ENCODE results near the gene TMEM225B.
A peak's percentile ranks its signal among the peaks of the same experiment; 100 is the strongest.
"Not testable (repeated sequence)": the region's sequence is repeated elsewhere in the genome, so short reads cannot be mapped to it uniquely, and the experiment has no call there.

Gene TMEM225B

GRCh38 chr7:99597762-99598501 is at the start of gene TMEM225B:
TSS of gene TMEM225B (plus strand) at chr7:99598267. CDS start at chr7:99604389, 6,122 bp downstream.
- H3K27ac ChIP-seq (ENCODE audit: low read length), result no peak within 1 kb of the TSS
- no peak within 1 kb of the TSS for H3K4me2 ChIP-seq (ENCODE audit: insufficient read depth, low read length)
- TF ChIP-seq EZH2 (IDR thresholded peaks at IDR 0.05; ENCODE audit: borderline replicate concordance, low read depth, low read length, severe bottlenecking), result no peak
- TF ChIP-seq, protein P1, sequence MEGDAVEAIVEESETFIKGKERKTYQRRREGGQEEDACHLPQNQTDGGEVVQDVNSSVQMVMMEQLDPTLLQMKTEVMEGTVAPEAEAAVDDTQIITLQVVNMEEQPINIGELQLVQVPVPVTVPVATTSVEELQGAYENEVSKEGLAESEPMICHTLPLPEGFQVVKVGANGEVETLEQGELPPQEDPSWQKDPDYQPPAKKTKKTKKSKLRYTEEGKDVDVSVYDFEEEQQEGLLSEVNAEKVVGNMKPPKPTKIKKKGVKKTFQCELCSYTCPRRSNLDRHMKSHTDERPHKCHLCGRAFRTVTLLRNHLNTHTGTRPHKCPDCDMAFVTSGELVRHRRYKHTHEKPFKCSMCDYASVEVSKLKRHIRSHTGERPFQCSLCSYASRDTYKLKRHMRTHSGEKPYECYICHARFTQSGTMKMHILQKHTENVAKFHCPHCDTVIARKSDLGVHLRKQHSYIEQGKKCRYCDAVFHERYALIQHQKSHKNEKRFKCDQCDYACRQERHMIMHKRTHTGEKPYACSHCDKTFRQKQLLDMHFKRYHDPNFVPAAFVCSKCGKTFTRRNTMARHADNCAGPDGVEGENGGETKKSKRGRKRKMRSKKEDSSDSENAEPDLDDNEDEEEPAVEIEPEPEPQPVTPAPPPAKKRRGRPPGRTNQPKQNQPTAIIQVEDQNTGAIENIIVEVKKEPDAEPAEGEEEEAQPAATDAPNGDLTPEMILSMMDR (IDR thresholded peaks at IDR 0.05; ENCODE audit: borderline replicate concordance, extremely low read depth, low read length, poor library complexity, severe bottlenecking), result no peak
- no peak within 1 kb of the TSS for H3K4me3 ChIP-seq (ENCODE audit: low read depth in 1 of 2, low read length in 2 of 2)
- peak; percentile 41 for ATAC-seq (ENCODE audit: insufficient read depth, low read depth)
- H3K79me2 ChIP-seq (ENCODE audit: insufficient read depth, low read length), result no peaks in the 10 kb centered on the region
- H3K9me3 ChIP-seq (ENCODE audit: insufficient read depth, low read length, severe bottlenecking), result no peaks in the 10 kb centered on the region
- H4K20me1 ChIP-seq (ENCODE audit: insufficient read depth, low read length), result no peaks in the 10 kb centered on the region
- DNase-seq, result no peak
- H3K4me1 ChIP-seq (ENCODE audit: insufficient read depth, low read length), result no peaks in the 10 kb centered on the region
- H3K36me3 ChIP-seq (ENCODE audit: insufficient read depth, low read length), result no peaks in the 10 kb centered on the region
- no peaks in the 10 kb centered on the region for H3K27me3 ChIP-seq (ENCODE audit: insufficient read depth, low read length, poor library complexity)
- H3K9ac ChIP-seq (ENCODE audit: low read depth, low read length), result no peak within 1 kb of the TSS
- H2AFZ ChIP-seq (ENCODE audit: low read depth, low read length), result no peak within 1 kb of the TSS

DNA sequence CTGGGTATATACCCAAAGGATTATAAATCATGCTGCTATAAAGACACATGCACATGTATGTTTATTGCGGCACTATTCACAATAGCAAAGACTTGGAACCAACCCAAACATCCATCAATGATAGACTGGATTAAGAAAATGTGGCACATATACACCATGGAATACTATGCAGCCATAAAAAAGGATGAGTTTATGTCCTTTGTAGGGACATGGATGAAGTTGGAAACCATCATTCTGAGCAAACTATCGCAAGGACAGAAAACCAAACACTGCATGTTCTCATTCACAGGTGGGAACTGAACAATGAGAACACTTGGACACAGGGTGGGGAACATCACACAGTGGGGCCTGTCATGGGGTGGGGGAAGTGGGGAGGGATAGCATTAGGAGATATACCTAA is 48.5 kb upstream of the TMEM225B start:
- not testable (repeated sequence) for H4K20me1 ChIP-seq (ENCODE audit: insufficient read depth, low read length); H3K27me3 ChIP-seq (ENCODE audit: insufficient read depth, low read length, poor library complexity); ATAC-seq (ENCODE audit: insufficient read depth, low read depth); DNase-seq; H3K4me2 ChIP-seq (ENCODE audit: insufficient read depth, low read length); H3K4me3 ChIP-seq (ENCODE audit: low read depth in 1 of 2, low read length in 2 of 2); H3K27ac ChIP-seq (ENCODE audit: low read length); H2AFZ ChIP-seq (ENCODE audit: low read depth, low read length); H3K9ac ChIP-seq (ENCODE audit: low read depth, low read length); H3K9me3 ChIP-seq (ENCODE audit: insufficient read depth, low read length, severe bottlenecking)
- Histone ChIP-seq H3K36me3 (ENCODE audit: insufficient read depth, low read length) (peaks cover 25% of the 10 kb centered on the region), H3K4me1 (ENCODE audit: insufficient read depth, low read length) (peaks cover 34% of the 10 kb centered on the region), H3K79me2 (ENCODE audit: insufficient read depth, low read length) (peaks cover 24% of the 10 kb centered on the region)

GRCh38 chr7:99551334-99551733 is 46.7 kb upstream of the TMEM225B start:
- no peak for DNase-seq
- peak overlapping the region; percentile 97 for H2AFZ ChIP-seq (ENCODE audit: low read depth, low read length)
- H3K4me3 ChIP-seq (ENCODE audit: low read depth in 1 of 2, low read length in 2 of 2), result peak overlapping the region; percentile 70 to 91
- H3K27me3 ChIP-seq (ENCODE audit: insufficient read depth, low read length, poor library complexity), result no peaks in the 10 kb centered on the region
- peak overlapping the region; percentile 87 for H3K9ac ChIP-seq (ENCODE audit: low read depth, low read length)
- peaks cover 39% of the 10 kb centered on the region for H3K36me3 ChIP-seq (ENCODE audit: insufficient read depth, low read length)
- H3K9me3 ChIP-seq (ENCODE audit: insufficient read depth, low read length, severe bottlenecking), result no peaks in the 10 kb centered on the region
- no peak for ATAC-seq (ENCODE audit: insufficient read depth, low read depth)
- H3K79me2 ChIP-seq (ENCODE audit: insufficient read depth, low read length), result peaks cover 34% of the 10 kb centered on the region
- H3K4me1 ChIP-seq (ENCODE audit: insufficient read depth, low read length), result peaks cover 39% of the 10 kb centered on the region
- no peaks in the 10 kb centered on the region for H4K20me1 ChIP-seq (ENCODE audit: insufficient read depth, low read length)
- peak overlapping the region; percentile 86 for H3K4me2 ChIP-seq (ENCODE audit: insufficient read depth, low read length)
- TF ChIP-seq EZH2 (IDR thresholded peaks at IDR 0.05; ENCODE audit: borderline replicate concordance, low read depth, low read length, severe bottlenecking), result no peak
- TF ChIP-seq, protein P1 (IDR thresholded peaks at IDR 0.05; ENCODE audit: borderline replicate concordance, extremely low read depth, low read length, poor library complexity, severe bottlenecking), result no peak
- peak overlapping the region; percentile 85 for H3K27ac ChIP-seq (ENCODE audit: low read length)

DNA sequence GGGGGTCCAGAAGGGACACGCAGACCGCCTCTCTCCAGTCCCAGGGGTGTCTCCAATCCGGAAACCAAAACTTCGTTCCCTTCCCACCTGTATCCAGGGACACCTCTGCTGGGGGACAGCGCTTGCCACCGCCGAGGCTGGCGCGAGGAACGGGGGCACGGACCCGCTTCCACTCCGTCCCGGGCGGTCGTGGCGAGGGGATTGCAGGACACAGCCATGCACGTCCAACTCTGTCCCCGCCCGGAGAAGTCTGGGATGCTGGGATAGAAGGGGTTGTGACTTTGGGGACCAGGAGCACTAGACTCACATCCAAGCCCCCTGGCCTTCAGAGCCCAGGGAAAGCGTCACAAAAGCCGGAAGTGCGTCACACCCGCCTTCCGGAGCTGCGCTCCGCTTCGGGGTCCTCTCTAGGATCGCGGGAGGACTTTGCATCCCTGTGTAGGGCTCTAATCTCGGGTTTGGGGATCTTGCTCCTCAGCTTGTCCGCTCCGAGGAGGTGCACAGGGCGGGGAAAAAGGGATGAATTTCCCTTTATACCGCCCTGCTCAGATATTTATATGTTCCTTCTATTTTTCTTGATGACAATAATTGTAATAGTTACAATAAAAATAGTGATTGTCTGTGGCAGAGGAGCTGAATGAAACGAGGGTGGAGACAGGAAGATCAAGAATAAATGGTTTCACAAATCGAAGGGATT is 46.2 kb upstream of the TMEM225B start, which contains the start of gene FAM200A:
FAM200A (minus strand) TSS at position 348 of the 697 bp plus-strand sequence. CDS start 3,707 bp downstream, outside the sequence.
- peak within 1 kb of the TSS; percentile 85 for H3K27ac ChIP-seq (ENCODE audit: low read length)
- H3K36me3 ChIP-seq (ENCODE audit: insufficient read depth, low read length), result peaks cover 41% of the 10 kb centered on the region
- no peaks in the 10 kb centered on the region for H3K27me3 ChIP-seq (ENCODE audit: insufficient read depth, low read length, poor library complexity)
- peaks cover 45% of the 10 kb centered on the region for H3K4me1 ChIP-seq (ENCODE audit: insufficient read depth, low read length)
- peaks cover 40% of the 10 kb centered on the region for H3K79me2 ChIP-seq (ENCODE audit: insufficient read depth, low read length)
- DNase-seq, result peak; percentile 89
- no peaks in the 10 kb centered on the region for H3K9me3 ChIP-seq (ENCODE audit: insufficient read depth, low read length, severe bottlenecking)
- ATAC-seq (ENCODE audit: insufficient read depth, low read depth), result peak; percentile 99
- peak within 1 kb of the TSS; percentile 86 for H3K4me2 ChIP-seq (ENCODE audit: insufficient read depth, low read length)
- TF ChIP-seq EZH2 (IDR thresholded peaks at IDR 0.05; ENCODE audit: borderline replicate concordance, low read depth, low read length, severe bottlenecking), result no peak
- TF ChIP-seq, protein P1 (IDR thresholded peaks at IDR 0.05; ENCODE audit: borderline replicate concordance, extremely low read depth, low read length, poor library complexity, severe bottlenecking), result no peak
- H2AFZ ChIP-seq (ENCODE audit: low read depth, low read length), result peak within 1 kb of the TSS; percentile 97
- no peaks in the 10 kb centered on the region for H4K20me1 ChIP-seq (ENCODE audit: insufficient read depth, low read length)
- peak within 1 kb of the TSS; percentile 87 for H3K9ac ChIP-seq (ENCODE audit: low read depth, low read length)
- H3K4me3 ChIP-seq (ENCODE audit: low read depth in 1 of 2, low read length in 2 of 2), result peak within 1 kb of the TSS; percentile 70 to 91

Measured in DND-41 (cell line).